RPMI7951 (cell line): ENCODE results near the gene NEURL1. TPM values are rescaled to one million over a fixed set of nuclear protein-coding genes. Genes with fewer than 3 reads are reported as not detected.
"Not testable (repeated sequence)": the region's sequence is repeated elsewhere in the genome, so short reads cannot be mapped to it uniquely, and the experiment has no call there.

Experiments
- DNase-seq: peaks from one replicate; pipeline ENCODE4 v3.0.0-alpha.2; 2012; ENCODE audit warnings: low read depth
- total RNA-seq: library from RNA; depleted of rRNA; stranded (reverse); fragments of >200 nt; shearing (Covaris generic); gene quantifications from 2 replicates; pipeline ENCODE4 v1.2.3, GENCODE V29; 2014

NEURL1 gene
- total RNA-seq, 1 experiment from 2014 or later, result not detected

DNA sequence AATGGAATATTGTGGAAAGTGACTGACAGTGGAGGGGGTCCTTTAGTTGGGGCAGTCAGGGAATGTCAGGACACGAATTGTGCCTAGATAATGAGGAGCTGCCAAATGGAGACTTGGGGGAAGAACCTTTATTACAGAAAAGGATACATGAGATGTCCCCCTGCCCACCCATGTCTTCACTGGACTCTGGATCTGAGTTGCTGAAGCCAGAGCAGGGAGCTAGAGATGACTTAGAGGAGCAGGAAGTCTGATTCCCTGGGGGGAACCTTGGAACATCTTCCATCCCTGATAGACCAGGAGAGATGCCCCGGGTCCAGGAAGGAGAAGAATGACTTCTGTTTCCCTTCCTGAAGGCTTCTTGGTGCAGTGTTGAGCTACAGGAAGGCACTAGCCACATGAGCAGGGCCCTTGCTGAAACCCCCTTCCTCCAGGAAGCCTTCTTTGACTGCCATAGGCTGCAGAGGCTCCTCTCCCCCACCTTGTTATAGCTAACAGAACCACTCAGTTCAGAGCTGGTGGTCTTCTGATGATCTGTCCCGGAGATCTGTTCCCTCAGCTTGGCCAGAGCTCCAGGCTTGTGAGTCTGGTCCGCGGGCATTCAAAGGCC lies 747 bp upstream of the NEURL1 start:
- DNase-seq, result no peak

- DNase-seq, result no peak
Observed at GRCh38 chr10:103493916-103494877, 692 bp downstream of the NEURL1 start.

GRCh38 chr10:103495321-103495720 lies 1.8 kb downstream of the NEURL1 start:
- no peak for DNase-seq

DNA sequence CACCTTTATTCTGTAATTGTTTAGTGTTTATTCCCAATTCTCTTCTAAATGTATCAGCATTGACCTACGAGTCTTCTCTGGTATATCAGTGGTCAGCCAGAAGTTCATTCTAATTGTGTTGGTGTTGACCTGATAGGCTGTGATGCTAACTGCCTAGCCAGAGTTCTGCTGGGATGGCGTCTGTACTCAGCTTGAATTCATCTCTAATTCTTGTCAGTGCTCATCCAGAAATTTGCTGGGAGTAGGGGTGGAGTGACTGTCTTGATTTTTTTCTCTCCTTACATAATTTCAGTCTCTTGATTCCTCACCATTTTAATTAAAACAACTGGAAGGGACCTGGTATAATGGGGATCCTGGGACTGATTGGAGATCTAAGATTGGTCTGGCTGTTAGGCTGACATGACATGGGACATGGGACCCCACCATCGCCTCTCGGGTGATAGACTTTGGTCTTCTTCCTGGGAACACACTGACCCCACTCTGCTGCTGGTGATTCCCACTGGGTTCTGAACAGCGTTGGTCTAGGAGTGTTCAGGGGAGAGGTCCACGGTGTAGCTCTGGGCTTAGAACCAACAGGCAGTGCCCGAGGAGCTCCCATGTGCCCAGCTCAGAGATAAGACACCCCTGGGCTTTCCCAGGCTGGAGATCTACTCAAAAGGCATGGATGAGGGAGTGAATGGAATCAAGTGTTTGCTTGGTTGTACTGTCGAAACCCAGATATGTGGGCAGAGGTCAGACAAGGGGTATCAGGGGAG lies 3.8 kb downstream of the NEURL1 start:
- DNase-seq, result no peak

- no peak for DNase-seq
Observed at GRCh38 chr10:103498936-103499638, 5.6 kb downstream of the NEURL1 start.

DNA sequence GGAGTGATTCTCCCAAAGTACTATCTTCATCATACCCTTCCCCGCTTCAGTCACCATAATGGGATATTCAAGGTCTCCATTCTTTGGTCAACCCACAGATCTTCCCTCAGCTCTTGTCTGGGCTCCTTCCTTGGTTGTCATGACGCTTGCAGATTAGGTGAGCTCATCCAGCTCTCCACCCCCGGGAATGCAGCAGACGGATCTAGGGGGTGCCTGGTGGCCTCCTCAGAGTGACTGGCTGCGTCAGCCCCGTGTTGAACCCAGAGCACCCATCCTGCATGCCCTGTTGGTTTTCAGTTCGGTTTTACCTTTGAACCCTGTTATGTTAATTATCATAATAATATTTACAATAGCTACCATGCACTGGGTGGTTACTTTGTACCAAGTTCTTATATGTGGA lies 6.4 kb downstream of the NEURL1 start:
- DNase-seq, result no peak

GRCh38 chr10:103500481-103500880 lies 7.0 kb downstream of the NEURL1 start:
- no peak for DNase-seq

DNA sequence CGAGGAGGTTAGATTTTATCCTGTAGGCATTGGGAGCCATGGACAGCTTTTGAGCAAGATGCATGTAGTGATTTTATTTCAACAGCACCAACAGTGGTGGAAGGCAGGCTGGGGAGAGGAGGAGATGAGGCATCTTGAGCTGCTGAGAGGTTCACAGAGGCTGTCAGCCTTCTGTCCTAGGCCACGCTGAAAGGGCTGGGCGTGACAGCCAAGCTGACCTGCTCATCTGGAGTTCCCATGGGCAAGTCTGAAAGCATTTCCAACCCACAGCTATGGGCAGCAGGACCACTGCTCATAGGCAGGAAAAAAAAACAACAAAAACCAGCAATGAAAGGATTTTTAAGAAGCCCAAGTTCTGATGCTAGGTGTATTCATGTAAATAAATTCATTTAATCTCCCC lies 7.7 kb downstream of the NEURL1 start:
- no peak for DNase-seq

- DNase-seq, result no peak
Observed at GRCh38 chr10:103502849-103503660, 9.6 kb downstream of the NEURL1 start.

DNA sequence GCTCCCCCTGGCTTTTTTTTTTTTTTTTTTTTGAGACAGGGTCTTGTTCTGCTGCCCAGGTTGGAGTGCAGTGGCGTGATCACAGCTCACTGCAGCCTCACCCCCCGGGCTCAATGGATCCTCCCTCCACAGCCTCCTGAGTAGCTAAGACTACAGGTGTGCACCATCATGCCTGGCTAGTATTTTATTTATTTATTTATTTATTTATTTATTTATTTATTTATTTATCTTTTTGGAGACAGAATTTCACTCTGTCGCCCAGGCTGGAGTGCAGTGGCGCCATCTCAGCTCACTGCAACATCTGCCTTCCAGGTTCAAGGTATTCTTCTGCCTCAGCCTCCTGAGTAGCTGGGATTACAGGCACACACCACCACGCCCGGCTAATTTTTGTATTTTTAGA lies 10.3 kb downstream of the NEURL1 start:
- not testable (repeated sequence) for DNase-seq

- DNase-seq, result peak; percentile 92
Observed at GRCh38 chr10:103504181-103504783, 10.8 kb downstream of the NEURL1 start.

DNA sequence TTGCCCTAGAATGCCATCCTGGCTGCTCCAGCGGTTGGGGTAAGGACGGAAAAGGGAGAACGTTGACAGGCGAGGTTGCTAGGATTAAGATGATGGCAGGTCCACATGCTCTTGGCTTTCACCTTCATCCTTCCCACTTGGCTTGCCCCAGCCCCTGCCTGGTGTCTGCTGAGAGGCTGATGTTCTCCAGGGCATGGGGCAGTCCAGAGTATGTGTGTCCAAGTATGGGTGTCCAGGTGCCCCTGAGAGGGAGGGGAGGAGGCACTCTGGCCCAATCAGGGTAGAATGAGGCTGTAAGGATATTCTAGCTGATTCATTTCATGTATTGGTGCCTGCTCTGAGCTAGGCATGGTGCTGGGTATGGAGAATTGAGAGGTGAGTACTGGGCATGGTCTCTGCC lies 12.6 kb downstream of the NEURL1 start:
- no peak for DNase-seq

- DNase-seq, result no peak
Observed at GRCh38 chr10:103507235-103508191, 14.0 kb downstream of the NEURL1 start.

GRCh38 chr10:103510046-103510685 lies 16.7 kb downstream of the NEURL1 start:
- no peak for DNase-seq

DNA sequence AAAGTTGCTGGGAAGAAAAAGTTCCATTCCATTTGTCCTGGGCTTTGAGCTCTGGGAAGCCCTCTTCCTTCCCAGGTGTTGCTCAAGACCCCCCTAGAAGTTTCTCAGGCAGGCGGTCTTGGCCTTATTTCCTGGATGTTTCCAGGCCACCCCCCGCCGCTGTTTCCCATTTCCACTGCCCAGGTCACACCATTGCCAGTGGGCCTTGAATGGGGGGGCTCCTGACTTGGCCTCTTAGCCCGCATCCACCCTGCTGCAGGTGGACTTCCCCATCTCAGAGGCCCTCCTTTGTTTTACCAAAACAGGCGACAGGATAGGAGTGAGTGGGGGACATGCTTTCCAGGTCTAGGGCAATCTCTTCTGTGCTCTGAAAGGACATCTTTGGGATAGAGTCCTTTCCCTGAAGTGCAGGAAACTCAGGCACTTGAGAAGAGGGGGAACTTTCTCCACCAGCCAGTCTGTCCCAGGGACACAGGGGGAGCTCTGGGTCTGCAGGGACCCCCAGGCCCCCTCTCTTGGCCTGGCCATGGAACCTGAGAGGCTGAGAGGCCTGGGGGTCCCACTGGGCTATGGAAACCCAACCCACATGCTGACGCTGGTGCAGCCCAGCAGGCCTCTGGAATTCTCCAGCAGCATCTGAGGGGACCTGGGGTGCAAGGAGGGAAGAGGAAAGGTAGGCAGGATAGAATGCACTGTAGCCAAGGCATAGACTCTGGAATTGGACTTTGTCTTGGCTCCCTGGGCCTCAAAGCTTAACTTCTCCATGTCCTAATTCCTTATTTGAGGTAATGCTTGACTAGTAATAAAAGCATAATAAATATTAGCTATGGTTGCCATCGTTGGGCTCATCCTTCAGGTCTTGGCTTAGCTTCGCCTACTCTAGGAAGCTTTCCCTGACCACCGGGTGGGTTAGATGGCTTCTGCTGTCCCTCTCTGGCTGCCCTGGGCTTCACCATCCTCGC lies 17.6 kb downstream of the NEURL1 start:
- no peak for DNase-seq

- no peak for DNase-seq
Observed at GRCh38 chr10:103512166-103512565, 18.7 kb downstream of the NEURL1 start.

GRCh38 chr10:103512591-103513379 lies 19.3 kb downstream of the NEURL1 start:
- no peak for DNase-seq
